SK-N-MC (cell line): ENCODE results near the gene UBE3A.

Source experiments
- EZH2 ChIP-seq: fragments of 200-600 bp; sonication (generic); IDR thresholded peaks from one replicate; pipeline ENCODE4 v1.6.1; 2017; ENCODE audit warnings: antibody characterized with exemption
- FOXP2 ChIP-seq: optimal IDR thresholded peaks from 2 replicates; pipeline ENCODE3; 2011; ENCODE audit warnings: mild to moderate bottlenecking, moderate library complexity; ENCODE audit not compliant: insufficient read depth; ENCODE audit errors: extremely low read length, control extremely low read depth
- POLR2AphosphoS5 ChIP-seq: IDR thresholded peaks from 2 replicates; pipeline ENCODE4 v1.6.1; 2012; ENCODE audit warnings: mild to moderate bottlenecking, low read depth, low read length, borderline replicate concordance

DNA sequence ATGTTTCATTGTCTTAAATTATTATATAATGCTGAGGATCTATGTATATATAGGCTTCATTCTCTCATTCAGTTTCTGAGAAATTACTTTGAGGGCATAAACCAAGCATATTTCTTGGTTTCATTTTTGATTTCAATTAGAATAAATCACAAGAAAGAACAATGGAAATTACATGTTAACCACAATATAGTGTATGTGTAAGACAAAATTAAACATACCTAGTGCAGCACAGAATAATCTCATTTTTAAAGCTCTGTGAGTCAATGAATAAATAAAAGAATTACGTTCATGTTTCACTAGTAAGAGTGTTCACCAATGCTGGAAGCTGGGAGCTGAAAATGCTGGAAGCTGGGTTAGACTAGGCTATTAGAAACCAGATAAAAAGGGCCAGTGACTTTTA is 72.8 kb downstream of the UBE3A start:
- TF ChIP-seq EZH2 (no peak), POLR2AphosphoS5 (no peak), FOXP2 (no peak)
